DND-41 (cell line): ENCODE data around the gene GRHL3.

Source experiments
- ATAC-seq: fragments of 200-7000 bp; cut with Tn5 transposase; 3 replicates; pipeline ENCODE4 v1.9.1; 2021; ENCODE audit warnings: low read depth; ENCODE audit not compliant: insufficient read depth
- DNase-seq: peaks from one replicate; pipeline ENCODE4 v3.0.0-alpha.2; 2020
- H2AFZ ChIP-seq: 2 replicates; pipeline ENCODE4 v1.6.0; 2012; ENCODE audit warnings: low read depth, low read length
- H3K27ac ChIP-seq: 2 replicates; pipeline ENCODE4 v1.5.1; 2012; ENCODE audit warnings: low read length, inconsistent platforms
- H3K27me3 ChIP-seq: fragments of 200-600 bp; sonication (generic); 2 replicates; pipeline ENCODE4 v1.6.0; 2012; ENCODE audit warnings: low read length, mild to moderate bottlenecking, inconsistent platforms; ENCODE audit not compliant: insufficient read depth, poor library complexity
- H3K36me3 ChIP-seq: 2 replicates; pipeline ENCODE4 v1.5.1; 2012; ENCODE audit warnings: low read length, inconsistent platforms; ENCODE audit not compliant: insufficient read depth
- H3K4me1 ChIP-seq: 2 replicates; pipeline ENCODE4 v1.5.1; 2012; ENCODE audit warnings: mild to moderate bottlenecking, low read length; ENCODE audit not compliant: insufficient read depth
- H3K4me2 ChIP-seq: 2 replicates; pipeline ENCODE4 v1.6.0; 2012; ENCODE audit warnings: mild to moderate bottlenecking, moderate library complexity, low read length, inconsistent platforms; ENCODE audit not compliant: insufficient read depth
- H3K4me3 ChIP-seq, 2 experiments: fragments of 200-600 bp in 1 of 2; shearing (Covaris generic) in 1 of 2; 2 replicates each; pipeline ENCODE4 v1.5.1; 2012 to 2016; ENCODE audit warnings: inconsistent platforms in 2 of 2, low read length in 2 of 2, mild to moderate bottlenecking in 2 of 2, low read depth in 1 of 2, moderate library complexity in 1 of 2
- H3K79me2 ChIP-seq: 2 replicates; pipeline ENCODE4 v1.6.0; 2012; ENCODE audit warnings: low read length, inconsistent platforms; ENCODE audit not compliant: insufficient read depth
- H3K9ac ChIP-seq: 2 replicates; pipeline ENCODE4 v1.6.0; 2012; ENCODE audit warnings: low read depth, mild to moderate bottlenecking, inconsistent platforms, low read length, moderate library complexity
- H3K9me3 ChIP-seq: 2 replicates; pipeline ENCODE4 v1.5.1; 2012; ENCODE audit warnings: low read length, moderate library complexity, mild to moderate bottlenecking, inconsistent platforms; ENCODE audit not compliant: insufficient read depth, severe bottlenecking
- H4K20me1 ChIP-seq: 2 replicates; pipeline ENCODE4 v1.6.0; 2012; ENCODE audit warnings: low read length; ENCODE audit not compliant: insufficient read depth
- CTCF ChIP-seq: IDR thresholded peaks from 2 replicates; pipeline ENCODE4 v1.5.1; 2012; ENCODE audit warnings: borderline replicate concordance, low read length, moderate library complexity, mild to moderate bottlenecking; ENCODE audit not compliant: poor library complexity, severe bottlenecking; ENCODE audit errors: extremely low read depth
- EZH2 ChIP-seq: IDR thresholded peaks from 3 replicates; pipeline ENCODE4 v1.6.1; 2012; ENCODE audit warnings: borderline replicate concordance, low read depth, mild to moderate bottlenecking, moderate library complexity, low read length, inconsistent platforms; ENCODE audit not compliant: severe bottlenecking

Gene GRHL3

GRCh38 chr1:24343412-24344089 is 24.4 kb downstream of the GRHL3 start:
- Histone ChIP-seq H2AFZ (no peak overlapping the region), H3K79me2 (no peaks in the 10 kb centered on the region), H3K27me3 (peaks cover 11% of the 10 kb centered on the region), H3K4me3 (no peak overlapping the region), H3K9ac (no peak overlapping the region), H4K20me1 (peaks cover 16% of the 10 kb centered on the region), H3K4me2 (no peak overlapping the region), H3K4me1 (no peaks in the 10 kb centered on the region), H3K9me3 (no peaks in the 10 kb centered on the region), H3K36me3 (no peaks in the 10 kb centered on the region), H3K27ac (no peak overlapping the region)
- TF ChIP-seq EZH2 (no peak), CTCF (no peak)
- no peak for ATAC-seq
- DNase-seq: no peak

GRCh38 chr1:24344090-24344742 is 25.1 kb downstream of the GRHL3 start:
- H4K20me1 ChIP-seq: peaks cover 16% of the 10 kb centered on the region

GRCh38 chr1:24345334-24345733 is 26.2 kb downstream of the GRHL3 start:
- TF ChIP-seq EZH2 (no peak), CTCF (no peak)
- peaks cover 16% of the 10 kb centered on the region for H3K27me3 ChIP-seq
- H3K79me2 ChIP-seq: no peaks in the 10 kb centered on the region
- H3K4me1 ChIP-seq: no peaks in the 10 kb centered on the region
- H4K20me1 ChIP-seq: peaks cover 13% of the 10 kb centered on the region
- no peak overlapping the region for H3K4me2 ChIP-seq
- no peak overlapping the region for H3K27ac ChIP-seq
- no peak for ATAC-seq
- no peaks in the 10 kb centered on the region for H3K9me3 ChIP-seq
- no peak for DNase-seq
- no peaks in the 10 kb centered on the region for H3K36me3 ChIP-seq
- H3K4me3 ChIP-seq: no peak overlapping the region
- no peak overlapping the region for H2AFZ ChIP-seq
- H3K9ac ChIP-seq: no peak overlapping the region

More at GRCh38 chr1:24344090-24344742, 25.1 kb downstream of the GRHL3 start:
- Histone ChIP-seq H3K4me2 (no peak overlapping the region), H3K4me1 (no peaks in the 10 kb centered on the region), H3K36me3 (no peaks in the 10 kb centered on the region), H3K27ac (no peak overlapping the region), H3K27me3 (peaks cover 16% of the 10 kb centered on the region), H3K4me3 (no peak overlapping the region), H2AFZ (no peak overlapping the region), H3K9me3 (no peaks in the 10 kb centered on the region), H3K79me2 (no peaks in the 10 kb centered on the region), H3K9ac (no peak overlapping the region)
- ATAC-seq: no peak
- no peak for TF ChIP-seq EZH2
- TF ChIP-seq CTCF: no peak
- no peak for DNase-seq
